Retinal pigment epithelial cell (primary cell): ENCODE results near the gene SPANXN4.

Source experiments
- DNase-seq: peaks from one replicate; pipeline ENCODE4 v3.0.0-alpha.2; 2010; ENCODE audit warnings: low read depth
- H3K4me3 ChIP-seq: 2 replicates; pipeline ENCODE4 v1.5.1; 2011; ENCODE audit warnings: mild to moderate bottlenecking, low read length, control low read depth, moderate library complexity
- TF ChIP-seq, protein P1 (sequence below): conservative IDR thresholded peaks from 2 replicates; pipeline ENCODE4 v1.5.1; 2011; ENCODE audit warnings: low read depth, low read length, control low read depth, inconsistent platforms

Gene SPANXN4, protein sequence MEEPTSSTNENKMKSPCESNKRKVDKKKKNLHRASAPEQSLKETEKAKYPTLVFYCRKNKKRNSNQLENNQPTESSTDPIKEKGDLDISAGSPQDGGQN

DNA sequence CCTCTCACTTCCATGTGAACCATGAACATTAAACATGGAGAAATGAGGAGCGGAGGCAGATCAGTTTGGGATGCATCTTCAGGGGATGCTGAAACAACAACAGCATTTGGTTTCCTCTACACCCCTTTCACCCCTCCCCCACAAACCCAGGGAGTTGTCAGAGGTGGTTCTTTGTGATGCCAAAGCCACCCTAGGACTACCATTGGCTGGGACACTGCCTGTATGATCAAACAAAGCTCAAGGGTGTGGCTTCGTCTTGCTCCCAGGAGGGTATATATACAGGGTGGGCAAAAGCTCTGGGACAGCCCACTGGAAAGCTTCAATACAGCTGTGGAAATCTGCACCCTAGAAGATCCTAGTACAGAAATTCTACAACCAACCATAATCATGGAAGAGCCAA is at the start of gene SPANXN4:
Gene SPANXN4, plus strand, starts transcription at position 301 of the 400 bp plus-strand sequence. Its CDS starts 87 bp downstream, at position 388.
- H3K4me3 ChIP-seq: no peak within 1 kb of the TSS
- TF ChIP-seq, protein P1, sequence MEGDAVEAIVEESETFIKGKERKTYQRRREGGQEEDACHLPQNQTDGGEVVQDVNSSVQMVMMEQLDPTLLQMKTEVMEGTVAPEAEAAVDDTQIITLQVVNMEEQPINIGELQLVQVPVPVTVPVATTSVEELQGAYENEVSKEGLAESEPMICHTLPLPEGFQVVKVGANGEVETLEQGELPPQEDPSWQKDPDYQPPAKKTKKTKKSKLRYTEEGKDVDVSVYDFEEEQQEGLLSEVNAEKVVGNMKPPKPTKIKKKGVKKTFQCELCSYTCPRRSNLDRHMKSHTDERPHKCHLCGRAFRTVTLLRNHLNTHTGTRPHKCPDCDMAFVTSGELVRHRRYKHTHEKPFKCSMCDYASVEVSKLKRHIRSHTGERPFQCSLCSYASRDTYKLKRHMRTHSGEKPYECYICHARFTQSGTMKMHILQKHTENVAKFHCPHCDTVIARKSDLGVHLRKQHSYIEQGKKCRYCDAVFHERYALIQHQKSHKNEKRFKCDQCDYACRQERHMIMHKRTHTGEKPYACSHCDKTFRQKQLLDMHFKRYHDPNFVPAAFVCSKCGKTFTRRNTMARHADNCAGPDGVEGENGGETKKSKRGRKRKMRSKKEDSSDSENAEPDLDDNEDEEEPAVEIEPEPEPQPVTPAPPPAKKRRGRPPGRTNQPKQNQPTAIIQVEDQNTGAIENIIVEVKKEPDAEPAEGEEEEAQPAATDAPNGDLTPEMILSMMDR: no peak
- no peak for DNase-seq

DNA sequence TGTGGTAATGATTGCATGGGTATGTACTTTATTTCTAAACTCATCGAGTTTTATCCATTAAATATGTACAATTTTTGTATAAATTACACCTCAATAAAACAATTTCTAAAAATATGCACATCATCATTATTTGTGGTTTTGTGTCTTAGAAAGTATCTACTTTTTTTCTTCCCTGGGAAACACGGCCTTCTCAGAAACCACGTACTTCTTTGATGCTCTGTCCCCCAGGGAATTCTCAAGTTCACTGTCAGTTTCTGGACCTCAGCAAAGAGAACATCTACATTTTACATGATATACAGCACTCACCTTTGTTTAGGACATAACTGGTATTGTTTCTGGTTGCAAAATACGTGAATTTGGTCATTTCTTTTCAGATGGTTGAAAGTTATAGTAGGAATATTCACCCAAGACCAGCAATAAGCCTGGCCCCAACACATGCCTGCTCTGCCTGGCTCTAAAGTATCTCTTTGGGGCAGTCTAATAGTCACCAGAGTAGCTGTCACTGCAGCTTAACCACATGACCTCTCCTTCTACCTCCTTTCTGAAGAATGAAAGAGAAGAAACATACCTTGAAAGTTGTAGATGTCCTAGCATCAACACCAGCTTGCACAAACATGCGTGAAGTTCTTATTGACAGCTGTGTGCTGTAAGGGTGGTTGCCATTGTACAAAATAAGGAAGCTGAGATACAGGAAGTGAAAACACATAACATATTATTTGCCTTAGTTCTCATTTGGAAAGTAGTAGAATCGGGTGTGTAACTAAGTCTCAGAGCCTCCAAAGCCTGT is 48.4 kb upstream of the SPANXN4 start:
- TF ChIP-seq, protein P1: no peak
- no peak overlapping the region for H3K4me3 ChIP-seq
- no peak for DNase-seq

DNA sequence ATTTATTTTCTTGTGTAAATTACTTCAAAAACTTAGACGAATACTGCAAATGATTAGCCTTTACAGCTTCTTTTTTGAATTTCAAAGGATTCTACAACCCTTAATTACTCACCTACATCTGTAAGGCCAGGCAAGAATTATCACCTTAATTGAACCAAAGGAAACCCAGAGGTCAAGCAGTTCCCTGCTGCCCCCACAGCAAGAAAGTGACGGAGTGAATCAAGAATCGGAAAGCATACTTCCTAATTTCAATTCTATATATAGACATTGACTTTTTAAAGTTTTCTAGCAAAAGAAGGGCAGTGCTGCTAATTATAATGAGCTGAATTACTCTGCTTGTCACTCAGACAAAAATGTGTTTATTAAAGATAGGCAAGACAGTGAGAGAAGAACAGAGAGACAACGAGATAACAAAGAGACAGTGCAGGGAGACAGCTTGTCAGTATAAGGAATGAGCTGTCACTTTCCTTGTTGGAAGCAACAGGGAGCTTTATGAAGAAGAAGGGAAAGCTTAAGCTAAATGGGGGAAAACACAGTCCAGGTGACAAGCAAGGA is 47.5 kb upstream of the SPANXN4 start:
- TF ChIP-seq, protein P1: no peak

DNA sequence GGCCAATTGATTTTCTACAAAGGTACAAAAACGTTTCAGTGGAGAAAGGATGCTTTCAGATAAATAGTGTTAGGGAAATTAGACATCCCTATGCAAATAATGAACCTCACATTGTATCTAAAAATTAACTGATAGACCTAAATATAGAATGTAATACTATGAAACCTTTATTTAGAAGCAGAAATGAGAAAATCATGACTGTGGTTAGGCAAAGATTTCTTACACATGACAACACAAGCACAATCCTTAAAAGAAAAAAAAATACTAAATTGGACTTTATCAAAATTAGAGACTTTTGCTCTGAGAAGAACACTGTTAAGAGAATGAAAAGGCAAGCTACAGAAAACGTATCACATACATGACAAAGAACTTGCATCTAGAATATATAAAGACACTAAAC is 43.0 kb upstream of the SPANXN4 start:
- TF ChIP-seq, protein P1: no peak
- no peak overlapping the region for H3K4me3 ChIP-seq
- no peak for DNase-seq

More for the DNA sequence above, 47.5 kb upstream of the SPANXN4 start:
- H3K4me3 ChIP-seq: no peak overlapping the region
- no peak for DNase-seq

DNA sequence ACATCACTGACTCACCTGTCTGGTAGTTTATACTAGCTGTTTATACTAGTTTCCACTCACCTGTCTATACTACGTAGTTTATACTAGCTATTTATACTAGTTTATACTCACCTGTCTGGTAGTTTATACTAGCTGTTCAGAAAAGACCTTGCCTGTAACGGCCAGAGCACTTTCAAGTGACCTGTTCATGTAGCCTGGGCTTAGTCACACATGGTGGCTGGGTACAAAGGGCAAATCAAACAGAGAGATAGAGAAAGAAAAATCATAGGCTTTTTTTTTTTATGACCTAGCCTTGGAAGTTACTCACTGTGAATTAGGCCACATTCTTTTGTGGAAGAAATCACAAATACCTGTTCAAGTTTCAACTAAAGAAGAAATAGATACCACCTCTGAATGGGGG is 30.7 kb upstream of the SPANXN4 start:
- no peak for DNase-seq
- H3K4me3 ChIP-seq: no peak overlapping the region
- TF ChIP-seq, protein P1: no peak

DNA sequence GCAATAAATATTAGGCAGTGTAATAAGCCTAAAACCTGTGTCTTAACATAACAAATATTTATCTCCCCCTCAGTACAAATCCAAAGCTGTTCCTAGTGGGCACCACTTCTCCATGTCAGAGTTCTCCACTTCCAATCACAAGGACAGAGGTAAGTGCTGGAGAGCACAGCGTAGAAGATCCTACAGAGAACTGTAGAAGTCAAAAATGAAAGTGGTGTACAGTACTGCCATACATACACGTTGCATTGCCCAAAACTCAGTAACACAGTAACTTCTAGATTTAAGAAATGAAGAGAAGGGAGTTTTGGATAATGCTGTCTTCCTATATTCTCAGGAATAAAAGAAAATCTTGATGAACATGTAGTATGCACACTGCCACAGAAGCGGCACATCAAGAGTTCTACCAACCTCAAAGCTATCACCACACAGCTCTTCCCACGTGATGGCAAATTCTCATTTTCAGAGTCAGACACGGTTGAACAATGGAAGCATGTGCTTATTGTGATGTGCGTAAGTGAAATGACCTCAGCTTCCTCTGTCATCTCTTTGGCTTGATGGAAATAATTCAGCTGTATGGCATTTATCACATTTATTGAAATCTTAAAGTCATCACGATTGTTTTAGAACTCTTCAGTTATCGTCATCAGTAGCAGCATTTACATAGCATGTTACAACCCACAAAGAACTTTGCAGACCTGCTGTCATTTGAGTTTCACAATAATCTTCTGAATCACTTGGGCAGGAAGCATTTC is 27.1 kb upstream of the SPANXN4 start:
- TF ChIP-seq, protein P1: no peak
- DNase-seq: no peak

More for the DNA sequence above, 27.1 kb upstream of the SPANXN4 start:
- H3K4me3 ChIP-seq: no peak overlapping the region
